LNCAP (cell line): Measurements from ENCODE around the gene KDELR3.

ENCODE experiments used
- TF ChIP-seq, protein P1 (sequence below): fragments of 450-650 bp; IDR thresholded peaks from 2 replicates; pipeline ENCODE4 v1.5.1; 2017; ENCODE audit warnings: mild to moderate bottlenecking

KDELR3 gene

DNA sequence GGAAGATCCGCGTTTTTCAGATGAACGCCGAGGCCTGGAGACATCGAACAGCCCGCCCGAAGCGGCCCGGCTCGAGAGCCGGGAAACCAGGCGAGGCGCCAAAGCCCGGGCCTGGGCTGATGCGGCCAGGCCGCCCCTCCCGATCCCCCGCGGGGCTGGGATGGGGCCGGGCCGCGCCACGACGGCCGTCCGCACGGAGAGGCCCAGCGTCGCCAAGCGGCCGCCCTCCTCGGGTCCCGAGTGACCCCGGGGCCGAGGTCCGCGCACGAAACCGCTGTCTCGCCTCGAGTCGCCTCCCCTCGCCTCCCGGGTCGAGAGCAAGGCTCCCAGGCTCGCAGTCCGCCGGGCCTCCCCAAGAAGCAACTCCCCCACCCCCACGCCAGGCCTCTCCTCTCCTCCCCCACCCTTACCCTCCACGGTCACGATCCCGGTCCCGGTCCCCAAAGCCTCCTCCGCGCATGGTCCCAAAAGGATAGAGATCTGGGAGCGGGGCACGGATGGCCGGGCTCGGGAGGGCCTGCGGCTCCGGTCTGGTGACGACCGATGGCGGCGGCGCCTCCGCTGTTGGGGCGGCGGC, 37.7 kb downstream of the KDELR3 start:
- TF ChIP-seq, protein P1, sequence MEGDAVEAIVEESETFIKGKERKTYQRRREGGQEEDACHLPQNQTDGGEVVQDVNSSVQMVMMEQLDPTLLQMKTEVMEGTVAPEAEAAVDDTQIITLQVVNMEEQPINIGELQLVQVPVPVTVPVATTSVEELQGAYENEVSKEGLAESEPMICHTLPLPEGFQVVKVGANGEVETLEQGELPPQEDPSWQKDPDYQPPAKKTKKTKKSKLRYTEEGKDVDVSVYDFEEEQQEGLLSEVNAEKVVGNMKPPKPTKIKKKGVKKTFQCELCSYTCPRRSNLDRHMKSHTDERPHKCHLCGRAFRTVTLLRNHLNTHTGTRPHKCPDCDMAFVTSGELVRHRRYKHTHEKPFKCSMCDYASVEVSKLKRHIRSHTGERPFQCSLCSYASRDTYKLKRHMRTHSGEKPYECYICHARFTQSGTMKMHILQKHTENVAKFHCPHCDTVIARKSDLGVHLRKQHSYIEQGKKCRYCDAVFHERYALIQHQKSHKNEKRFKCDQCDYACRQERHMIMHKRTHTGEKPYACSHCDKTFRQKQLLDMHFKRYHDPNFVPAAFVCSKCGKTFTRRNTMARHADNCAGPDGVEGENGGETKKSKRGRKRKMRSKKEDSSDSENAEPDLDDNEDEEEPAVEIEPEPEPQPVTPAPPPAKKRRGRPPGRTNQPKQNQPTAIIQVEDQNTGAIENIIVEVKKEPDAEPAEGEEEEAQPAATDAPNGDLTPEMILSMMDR: no peak

DNA sequence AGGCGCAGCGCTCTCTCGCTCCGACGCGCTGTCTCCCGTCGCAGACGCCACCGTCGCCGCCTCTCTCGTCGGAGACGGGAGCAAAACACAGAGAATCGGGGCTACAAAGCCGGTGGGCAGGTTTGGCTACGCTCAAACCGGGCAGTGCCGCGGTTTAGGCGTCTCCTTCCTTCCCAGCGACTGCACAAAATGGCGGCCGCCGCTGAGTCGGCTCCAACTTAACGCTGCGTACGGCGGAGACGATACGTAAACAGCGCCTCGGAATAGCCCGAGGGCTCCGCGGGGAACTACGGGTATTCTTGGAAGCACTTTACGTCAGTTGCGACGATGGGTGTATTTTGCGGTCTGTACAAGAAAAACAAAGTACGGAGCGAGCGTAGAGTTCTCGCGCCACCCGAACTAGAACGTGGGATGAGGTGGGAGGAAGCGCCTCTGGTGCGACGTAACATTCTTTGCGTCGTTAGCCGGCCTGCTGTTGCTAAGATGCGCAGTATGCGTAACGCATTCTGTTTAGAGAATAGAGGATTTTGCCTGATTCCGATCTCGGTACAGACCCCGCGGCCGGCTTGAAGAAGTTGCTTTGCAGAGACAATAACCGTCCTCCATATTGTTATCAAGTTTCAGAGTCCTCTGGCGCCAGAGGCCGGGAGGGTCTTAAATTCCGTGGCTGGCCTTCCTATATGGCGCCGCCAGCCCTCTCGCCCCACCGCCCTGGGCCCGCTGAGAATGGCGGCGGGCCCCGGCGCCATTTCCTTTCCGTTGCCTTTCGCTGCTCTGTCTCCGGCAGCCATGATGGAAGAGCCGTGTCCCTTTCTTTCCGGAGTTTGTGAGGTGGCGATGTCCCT, 38.4 kb downstream of the KDELR3 start, which contains the start of gene DDX17:
TSS of gene DDX17 (minus strand) at position 194 of the 845 bp plus-strand sequence.
- TF ChIP-seq, protein P1: no peak

DNA sequence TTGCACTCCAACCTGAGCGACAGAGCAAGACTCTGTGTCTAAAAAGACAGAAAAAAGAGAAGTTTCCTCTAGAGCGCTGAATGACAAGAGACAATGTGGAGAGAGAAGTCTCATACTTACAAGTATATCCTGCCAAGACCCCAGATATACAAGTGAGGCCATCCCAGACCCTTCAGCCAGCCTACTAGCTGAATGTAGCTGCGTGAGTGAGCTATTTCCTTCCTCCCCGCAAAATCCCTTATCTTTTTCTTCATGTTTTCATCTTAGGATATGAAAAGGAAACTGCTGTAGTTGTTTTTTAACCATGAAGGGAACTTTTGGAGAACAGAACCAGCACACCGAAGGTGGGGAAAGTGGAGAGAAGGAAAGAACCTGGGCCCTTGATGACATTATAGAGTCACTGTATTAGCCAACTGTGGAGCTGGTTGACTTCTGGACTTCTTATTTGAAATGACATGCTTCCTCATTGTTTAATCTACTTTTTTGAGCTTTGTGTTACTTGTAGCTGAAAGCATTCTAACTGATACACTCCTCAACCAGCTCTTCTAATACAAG, 42.6 kb downstream of the KDELR3 start:
- TF ChIP-seq, protein P1: no peak

DNA sequence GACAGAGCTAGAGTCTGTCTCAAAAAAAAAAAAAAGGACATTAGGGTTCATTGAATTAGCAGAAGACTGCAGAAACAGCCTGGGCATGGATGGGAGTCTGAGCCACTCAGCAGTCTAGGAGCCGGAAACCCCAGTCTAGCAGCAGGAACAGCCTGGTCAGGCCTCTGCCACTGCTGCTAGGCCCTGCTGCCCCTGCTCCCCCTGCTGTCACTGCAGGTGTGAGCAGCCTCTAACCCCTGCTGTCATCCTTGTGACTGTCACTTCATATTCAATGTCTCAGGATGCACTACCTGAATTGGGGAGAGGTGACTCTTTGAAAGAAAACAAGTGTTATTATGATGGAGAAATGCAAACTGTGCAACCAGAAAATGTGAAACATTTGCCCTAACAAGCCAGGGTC, 45.2 kb downstream of the KDELR3 start:
- TF ChIP-seq, protein P1: no peak

DNA sequence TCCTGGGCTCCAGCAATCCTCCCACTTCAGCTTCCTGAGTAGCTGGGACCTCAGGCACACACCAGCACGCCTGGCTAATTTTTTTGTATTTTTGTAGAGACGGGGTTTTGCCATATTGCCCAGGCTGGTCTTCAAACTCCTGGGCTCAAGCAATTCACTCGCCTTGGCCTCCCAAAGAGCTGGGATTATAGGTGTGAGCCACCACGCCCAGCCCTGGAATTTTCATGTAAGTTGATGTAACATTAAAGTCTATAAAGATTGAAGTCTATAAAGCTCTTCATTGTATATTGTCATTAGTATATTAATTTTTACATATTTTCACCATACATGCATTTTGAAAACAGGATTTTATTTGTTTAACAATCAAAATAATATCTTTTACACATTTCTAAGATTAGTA, 50.7 kb downstream of the KDELR3 start:
- TF ChIP-seq, protein P1: no peak

DNA sequence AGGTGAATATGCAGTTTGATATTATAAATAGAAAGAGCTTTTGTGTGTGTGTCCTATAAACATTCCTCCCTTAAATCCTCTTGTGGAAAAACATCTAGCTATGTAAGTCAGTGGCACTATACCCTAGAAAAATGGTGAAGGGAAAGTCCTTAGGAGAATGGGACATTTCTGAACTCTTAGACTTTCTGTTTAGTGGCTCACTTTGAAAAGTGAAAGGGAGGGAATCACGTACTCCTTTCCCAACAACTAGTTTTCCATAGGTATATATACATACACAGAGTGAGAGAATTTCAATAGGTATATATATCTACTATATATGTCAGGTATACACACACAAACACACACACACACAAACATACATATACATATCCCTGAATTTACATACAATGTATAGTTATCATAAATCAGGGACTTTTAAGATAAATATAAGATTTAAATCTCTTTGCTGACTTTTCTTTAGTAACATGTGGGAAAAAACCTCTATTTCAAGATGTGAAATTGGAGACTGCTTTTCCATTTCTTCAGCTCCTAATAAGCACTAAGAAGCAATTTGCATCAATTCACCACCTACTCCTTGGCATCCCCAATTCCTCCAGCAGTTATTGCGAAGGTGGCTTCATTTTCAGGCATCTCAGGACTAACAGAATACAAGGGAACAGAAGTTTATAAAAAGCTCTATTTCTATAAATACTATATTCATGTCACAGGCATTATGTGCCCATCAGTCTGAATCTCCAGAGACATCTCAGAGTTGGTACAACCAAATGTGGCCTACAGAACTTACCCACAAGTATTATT, 51.8 kb downstream of the KDELR3 start:
- TF ChIP-seq, protein P1: no peak

DNA sequence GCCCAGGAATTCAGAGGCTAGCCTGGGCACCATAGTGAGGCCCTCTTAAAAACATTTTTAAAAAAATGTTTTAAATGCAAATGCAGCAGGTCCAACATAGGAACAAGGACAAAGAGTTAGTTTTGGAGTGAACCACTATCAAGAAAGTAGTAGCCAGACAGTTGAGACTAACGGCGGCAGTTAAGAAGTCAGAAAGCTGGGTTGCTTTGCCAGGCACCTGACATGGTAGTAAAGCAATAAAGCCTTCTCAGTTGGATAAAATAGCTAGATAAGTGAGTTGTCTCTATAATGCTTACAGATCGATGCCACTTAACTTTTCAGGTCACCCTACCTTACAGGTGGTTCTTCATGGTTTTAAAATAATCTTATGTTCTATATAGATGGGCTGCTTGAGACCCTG, 55.1 kb downstream of the KDELR3 start:
- TF ChIP-seq, protein P1: no peak
